ENCODE measurements around the gene CLN5. TPM values are rescaled to one million over a fixed set of nuclear protein-coding genes. Genes with fewer than 3 reads are reported as not detected.
A peak's percentile ranks its signal among the peaks of the same experiment; 100 is the strongest.
"Not testable (repeated sequence)": the region's sequence is repeated elsewhere in the genome, so short reads cannot be mapped to it uniquely, and the experiment has no call there.

CLN5 gene
- polyA plus RNA-seq, 1 donor (not counting 4 experiments of a cell fraction or from before 2014, with no cell fraction given): 32.4 TPM

GRCh38 chr13:77002590-77003190, 10.8 kb downstream of the CLN5 start:
- FAIRE-seq (peak; percentile 91), DNase-seq (ENCODE audit: low read depth, low spot score) (no peak)
- no peak overlapping the region for H3K4me2 ChIP-seq (ENCODE audit: control insufficient read depth, extremely low read depth, insufficient read depth, low read depth, low read length)
- H3K27me3 ChIP-seq (ENCODE audit: control insufficient read depth, extremely low read depth, insufficient read depth, low read length): no peaks in the 10 kb centered on the region
- H3K27ac ChIP-seq (ENCODE audit: control insufficient read depth, insufficient read depth, low read length): no peak overlapping the region
- no peak overlapping the region for H2AFZ ChIP-seq (ENCODE audit: control insufficient read depth, low read length)
- H3K79me2 ChIP-seq (ENCODE audit: control insufficient read depth, insufficient read depth, low read length): peaks cover 13% of the 10 kb centered on the region
- peaks cover 11% of the 10 kb centered on the region in 2 experiments for H3K36me3 ChIP-seq (ENCODE audit: control insufficient read depth in 2 of 2, extremely low read depth in 1 of 2, insufficient read depth in 2 of 2, low read length in 2 of 2)
- no peaks in the 10 kb centered on the region for H3K9me1 ChIP-seq (ENCODE audit: control insufficient read depth, extremely low read depth, insufficient read depth, low read length)
- TF ChIP-seq EZH2 (IDR thresholded peaks at IDR 0.05; ENCODE audit: low read length) (no peak), CTCF (optimal IDR thresholded peaks at IDR 0.05 in 1 of 3, IDR thresholded peaks at IDR 0.05 in 1 of 3, conservative IDR thresholded peaks at IDR 0.05 in 1 of 3; ENCODE audit: extremely low read depth in 1 of 3, insufficient read depth in 2 of 3, low read length in 3 of 3) (peak in 2 of 3 experiments; percentile 63 to 68)
- H3K4me1 ChIP-seq (ENCODE audit: control insufficient read depth, extremely low read depth, insufficient read depth, low read length): no peaks in the 10 kb centered on the region
- no peaks in the 10 kb centered on the region for H3K9me3 ChIP-seq (ENCODE audit: control insufficient read depth, low read depth, low read length)
- no peaks in the 10 kb centered on the region for H4K20me1 ChIP-seq (ENCODE audit: control insufficient read depth, extremely low read depth, insufficient read depth, low read length)
- dilution Hi-C loops (cut with MboI; ENCODE audit: extremely low pct_ligation_motif_present, low sequenced_read_pairs): no loop called here
- no peak overlapping the region for H3K4me3 ChIP-seq (ENCODE audit: control insufficient read depth in 2 of 3, extremely low read depth in 1 of 3, insufficient read depth in 2 of 3, low read depth in 1 of 3, low read length in 3 of 3)
- H3K9ac ChIP-seq (ENCODE audit: control insufficient read depth, extremely low read depth, insufficient read depth, low read length): no peak overlapping the region

GRCh38 chr13:77008337-77008736, 16.5 kb downstream of the CLN5 start:
- dilution Hi-C loops (cut with MboI; ENCODE audit: extremely low pct_ligation_motif_present, low sequenced_read_pairs); H4K20me1 ChIP-seq (ENCODE audit: control insufficient read depth, extremely low read depth, insufficient read depth, low read length); H3K4me1 ChIP-seq (ENCODE audit: control insufficient read depth, extremely low read depth, insufficient read depth, low read length); H3K9ac ChIP-seq (ENCODE audit: control insufficient read depth, extremely low read depth, insufficient read depth, low read length); H3K9me1 ChIP-seq (ENCODE audit: control insufficient read depth, extremely low read depth, insufficient read depth, low read length); H3K4me3 ChIP-seq (ENCODE audit: control insufficient read depth in 2 of 3, extremely low read depth in 1 of 3, insufficient read depth in 2 of 3, low read depth in 1 of 3, low read length in 3 of 3); DNase-seq (ENCODE audit: low read depth, low spot score); FAIRE-seq; H3K4me2 ChIP-seq (ENCODE audit: control insufficient read depth, extremely low read depth, insufficient read depth, low read depth, low read length); H2AFZ ChIP-seq (ENCODE audit: control insufficient read depth, low read length); H3K9me3 ChIP-seq (ENCODE audit: control insufficient read depth, low read depth, low read length); H3K27ac ChIP-seq (ENCODE audit: control insufficient read depth, insufficient read depth, low read length); H3K27me3 ChIP-seq (ENCODE audit: control insufficient read depth, extremely low read depth, insufficient read depth, low read length): not testable (repeated sequence)
- Histone ChIP-seq H3K79me2 (ENCODE audit: control insufficient read depth, insufficient read depth, low read length) (peaks cover 27% of the 10 kb centered on the region), H3K36me3 (ENCODE audit: control insufficient read depth in 2 of 2, extremely low read depth in 1 of 2, insufficient read depth in 2 of 2, low read length in 2 of 2) (peaks cover 10 to 11% of the 10 kb centered on the region in 2 experiments)

- TF ChIP-seq CTCF (optimal IDR thresholded peaks at IDR 0.05 in 1 of 3, IDR thresholded peaks at IDR 0.05 in 1 of 3, conservative IDR thresholded peaks at IDR 0.05 in 1 of 3; ENCODE audit: extremely low read depth in 1 of 3, insufficient read depth in 2 of 3, low read length in 3 of 3): no peak
- TF ChIP-seq EZH2 (IDR thresholded peaks at IDR 0.05; ENCODE audit: low read length): no peak
- DNase-seq (ENCODE audit: low read depth, low spot score) (no peak), FAIRE-seq (no peak)
- dilution Hi-C loops (cut with MboI; ENCODE audit: extremely low pct_ligation_motif_present, low sequenced_read_pairs): no loop called here
- Histone ChIP-seq H3K9ac (ENCODE audit: control insufficient read depth, extremely low read depth, insufficient read depth, low read length) (no peak overlapping the region), H4K20me1 (ENCODE audit: control insufficient read depth, extremely low read depth, insufficient read depth, low read length) (no peaks in the 10 kb centered on the region), H3K9me1 (ENCODE audit: control insufficient read depth, extremely low read depth, insufficient read depth, low read length) (no peaks in the 10 kb centered on the region), H3K79me2 (ENCODE audit: control insufficient read depth, insufficient read depth, low read length) (peaks cover 32% of the 10 kb centered on the region), H3K4me1 (ENCODE audit: control insufficient read depth, extremely low read depth, insufficient read depth, low read length) (no peaks in the 10 kb centered on the region), H3K27ac (ENCODE audit: control insufficient read depth, insufficient read depth, low read length) (no peak overlapping the region), H3K9me3 (ENCODE audit: control insufficient read depth, low read depth, low read length) (no peaks in the 10 kb centered on the region), H3K36me3 (ENCODE audit: control insufficient read depth in 2 of 2, extremely low read depth in 1 of 2, insufficient read depth in 2 of 2, low read length in 2 of 2) (peaks cover 10 to 14% of the 10 kb centered on the region in 2 experiments), H3K27me3 (ENCODE audit: control insufficient read depth, extremely low read depth, insufficient read depth, low read length) (no peaks in the 10 kb centered on the region), H2AFZ (ENCODE audit: control insufficient read depth, low read length) (no peak overlapping the region), H3K4me2 (ENCODE audit: control insufficient read depth, extremely low read depth, insufficient read depth, low read depth, low read length) (no peak overlapping the region), H3K4me3 (ENCODE audit: control insufficient read depth in 2 of 3, extremely low read depth in 1 of 3, insufficient read depth in 2 of 3, low read depth in 1 of 3, low read length in 3 of 3) (no peak overlapping the region)
These were observed 17.1 kb downstream of the CLN5 start for GRCh38 chr13:77009011-77009410.

- H4K20me1 ChIP-seq (ENCODE audit: control insufficient read depth, extremely low read depth, insufficient read depth, low read length); H3K4me3 ChIP-seq (ENCODE audit: control insufficient read depth in 2 of 3, extremely low read depth in 1 of 3, insufficient read depth in 2 of 3, low read depth in 1 of 3, low read length in 3 of 3); dilution Hi-C loops (cut with MboI; ENCODE audit: extremely low pct_ligation_motif_present, low sequenced_read_pairs); H3K27ac ChIP-seq (ENCODE audit: control insufficient read depth, insufficient read depth, low read length); H3K4me1 ChIP-seq (ENCODE audit: control insufficient read depth, extremely low read depth, insufficient read depth, low read length); H3K9me1 ChIP-seq (ENCODE audit: control insufficient read depth, extremely low read depth, insufficient read depth, low read length); H3K27me3 ChIP-seq (ENCODE audit: control insufficient read depth, extremely low read depth, insufficient read depth, low read length); H3K4me2 ChIP-seq (ENCODE audit: control insufficient read depth, extremely low read depth, insufficient read depth, low read depth, low read length); DNase-seq (ENCODE audit: low read depth, low spot score); H3K9ac ChIP-seq (ENCODE audit: control insufficient read depth, extremely low read depth, insufficient read depth, low read length); H3K9me3 ChIP-seq (ENCODE audit: control insufficient read depth, low read depth, low read length); FAIRE-seq; H2AFZ ChIP-seq (ENCODE audit: control insufficient read depth, low read length): not testable (repeated sequence)
- H3K79me2 ChIP-seq (ENCODE audit: control insufficient read depth, insufficient read depth, low read length): peaks cover 35% of the 10 kb centered on the region
- peaks cover 12 to 18% of the 10 kb centered on the region in 2 experiments for H3K36me3 ChIP-seq (ENCODE audit: control insufficient read depth in 2 of 2, extremely low read depth in 1 of 2, insufficient read depth in 2 of 2, low read length in 2 of 2)
These were observed 17.8 kb downstream of the CLN5 start for GRCh38 chr13:77009719-77010118.

All from keratinocyte (primary cell).